Measurements from ENCODE around the gene PTPRT.
"Not testable (repeated sequence)": the region's sequence is repeated elsewhere in the genome, so short reads cannot be mapped to it uniquely, and the experiment has no call there.

The PTPRT gene

DNA sequence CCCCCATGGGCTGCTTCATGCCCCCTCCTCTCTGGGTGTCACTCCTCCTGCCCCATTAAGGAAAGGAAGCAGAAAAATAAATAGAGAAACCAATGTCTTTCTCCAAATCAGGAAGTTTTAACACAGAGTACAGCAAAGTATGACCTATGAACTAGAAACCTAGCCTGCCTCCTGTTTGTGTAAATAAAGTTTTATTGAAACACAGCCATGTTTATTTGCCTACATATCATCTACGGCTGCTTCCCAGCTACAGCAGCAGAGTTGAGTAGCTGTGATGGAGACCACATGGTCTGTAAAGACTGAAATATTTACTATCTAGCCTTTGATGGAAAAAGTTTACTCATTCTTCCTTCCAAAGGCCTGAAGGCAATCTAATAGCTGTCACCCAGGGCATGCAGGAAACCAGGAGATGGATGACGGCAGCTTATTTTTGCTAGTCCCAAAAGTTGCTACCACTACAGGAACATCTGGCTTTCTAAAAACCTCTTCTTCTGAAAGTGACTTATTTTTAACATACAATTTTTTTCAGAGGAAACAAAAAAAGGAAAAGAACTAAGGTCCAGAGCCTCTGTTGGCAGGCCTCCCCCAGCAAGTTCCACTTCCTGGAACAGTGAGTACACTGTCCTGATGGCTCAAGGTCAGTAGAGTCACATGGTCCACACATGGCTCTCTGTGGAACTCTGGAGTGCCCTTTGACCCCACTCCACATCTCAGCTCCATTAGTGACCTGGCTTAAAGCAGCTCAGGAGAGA is 287.8 kb downstream of the PTPRT start:
- H3K36me3 Mint-ChIP-seq (ENCODE audit: low read depth): no peaks in the 10 kb centered on the region
- no peak overlapping the region for H3K27ac Mint-ChIP-seq
- H3K9me3 Mint-ChIP-seq: no peaks in the 10 kb centered on the region
- H3K4me1 Mint-ChIP-seq (ENCODE audit: low read depth): no peaks in the 10 kb centered on the region
- intact Hi-C loops (cut with micrococcal nuclease): no loop called here
- no peaks in the 10 kb centered on the region for H3K27me3 Mint-ChIP-seq
- no peak overlapping the region for H3K4me3 Mint-ChIP-seq

DNA sequence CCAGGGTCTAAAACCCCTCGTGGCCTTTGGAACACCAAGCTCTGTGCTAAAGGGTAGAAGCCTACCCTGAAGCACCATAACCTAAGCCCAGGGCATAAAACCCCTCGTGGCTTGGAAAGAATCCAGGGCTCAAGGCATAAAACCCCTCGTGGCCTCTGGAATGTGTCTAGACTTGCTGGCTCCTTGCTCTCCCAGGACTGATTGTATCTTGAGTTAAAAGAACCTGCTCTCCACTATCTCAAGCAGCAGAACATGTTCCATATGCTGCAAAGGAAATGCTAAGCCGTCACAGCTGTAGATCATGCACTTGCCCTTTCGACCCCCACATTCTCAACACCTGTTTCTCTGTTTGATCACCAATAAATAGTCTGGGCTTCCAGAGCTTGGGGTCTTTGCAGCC is 288.9 kb downstream of the PTPRT start:
- H3K4me3 Mint-ChIP-seq; H3K4me1 Mint-ChIP-seq (ENCODE audit: low read depth); H3K27me3 Mint-ChIP-seq; intact Hi-C loops (cut with micrococcal nuclease); H3K27ac Mint-ChIP-seq; H3K36me3 Mint-ChIP-seq (ENCODE audit: low read depth); H3K9me3 Mint-ChIP-seq: not testable (repeated sequence)

DNA sequence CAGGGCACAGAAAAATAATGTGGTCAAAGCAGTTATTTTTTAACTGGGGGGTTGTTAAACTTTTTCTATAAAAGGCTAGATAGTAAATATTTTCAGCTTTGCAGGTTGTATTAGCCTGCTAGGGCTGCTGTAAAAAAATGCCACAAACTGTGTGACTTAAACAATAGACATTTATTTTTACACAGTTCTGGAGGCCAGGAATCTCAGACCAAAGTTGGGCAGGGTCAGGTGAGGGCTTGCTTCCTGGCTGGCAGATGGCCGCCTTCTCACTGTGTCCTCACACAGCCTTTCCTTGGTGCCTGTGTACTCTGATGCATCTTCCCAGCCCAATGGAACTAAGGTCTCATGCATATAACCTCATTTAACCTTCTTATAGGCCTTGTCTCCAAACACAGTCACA is 294.7 kb downstream of the PTPRT start:
- intact Hi-C loops (cut with micrococcal nuclease): no loop called here
- H3K27me3 Mint-ChIP-seq: no peaks in the 10 kb centered on the region
- no peak overlapping the region for H3K27ac Mint-ChIP-seq
- no peak overlapping the region for H3K4me3 Mint-ChIP-seq
- H3K36me3 Mint-ChIP-seq (ENCODE audit: low read depth): no peaks in the 10 kb centered on the region
- no peaks in the 10 kb centered on the region for H3K4me1 Mint-ChIP-seq (ENCODE audit: low read depth)
- H3K9me3 Mint-ChIP-seq: peaks cover 9% of the 10 kb centered on the region

DNA sequence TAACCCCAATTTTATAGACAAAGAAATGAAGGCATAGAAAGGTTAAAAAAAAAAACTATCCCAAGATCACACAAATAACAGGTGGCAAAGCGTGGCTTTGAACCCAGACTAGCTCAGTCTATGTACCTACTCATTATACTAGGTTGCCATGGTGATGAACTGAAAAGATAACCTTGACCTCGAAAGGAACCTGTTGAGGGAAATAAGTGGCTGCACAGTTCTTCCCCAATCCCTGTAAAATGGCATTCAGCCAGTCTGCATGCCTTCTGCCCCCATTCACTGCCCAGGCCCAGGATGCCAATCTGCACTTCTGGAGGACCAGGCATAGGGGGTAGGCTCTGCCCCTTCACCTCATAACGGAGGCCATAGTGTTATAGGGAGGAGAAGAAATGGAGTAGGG is 295.2 kb downstream of the PTPRT start:
- intact Hi-C loops (cut with micrococcal nuclease): no loop called here
- no peaks in the 10 kb centered on the region for H3K27me3 Mint-ChIP-seq

DNA sequence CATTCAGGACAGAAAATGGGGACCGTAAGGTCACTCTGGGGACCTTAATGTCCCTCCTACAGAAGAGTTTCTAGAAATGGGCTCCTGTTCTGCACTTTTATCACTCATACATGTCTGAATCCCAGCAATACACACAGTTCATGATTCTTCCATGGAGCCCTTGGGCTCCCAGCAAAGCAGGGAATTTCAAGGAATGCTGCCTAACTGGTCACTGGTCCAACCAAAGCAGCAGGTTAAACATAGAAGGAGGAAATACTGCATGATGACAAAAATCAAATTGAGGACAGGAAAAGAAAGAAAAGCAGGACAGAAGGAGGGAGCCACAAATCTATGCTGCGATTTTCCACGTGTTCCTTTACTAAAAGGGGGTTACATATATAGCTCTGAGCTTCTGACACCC is 300.2 kb downstream of the PTPRT start:
- intact Hi-C loops (cut with micrococcal nuclease): no loop called here
- no peak overlapping the region for H3K27ac Mint-ChIP-seq
- peaks cover 9% of the 10 kb centered on the region for H3K9me3 Mint-ChIP-seq
- H3K4me1 Mint-ChIP-seq (ENCODE audit: low read depth): no peaks in the 10 kb centered on the region
- no peaks in the 10 kb centered on the region for H3K27me3 Mint-ChIP-seq
- H3K4me3 Mint-ChIP-seq: no peak overlapping the region
- no peaks in the 10 kb centered on the region for H3K36me3 Mint-ChIP-seq (ENCODE audit: low read depth)

More for the DNA sequence above, 295.2 kb downstream of the PTPRT start:
- Mint-ChIP-seq H3K36me3 (ENCODE audit: low read depth) (no peaks in the 10 kb centered on the region), H3K27ac (no peak overlapping the region), H3K4me1 (ENCODE audit: low read depth) (no peaks in the 10 kb centered on the region), H3K4me3 (no peak overlapping the region), H3K9me3 (peaks cover 9% of the 10 kb centered on the region)

DNA sequence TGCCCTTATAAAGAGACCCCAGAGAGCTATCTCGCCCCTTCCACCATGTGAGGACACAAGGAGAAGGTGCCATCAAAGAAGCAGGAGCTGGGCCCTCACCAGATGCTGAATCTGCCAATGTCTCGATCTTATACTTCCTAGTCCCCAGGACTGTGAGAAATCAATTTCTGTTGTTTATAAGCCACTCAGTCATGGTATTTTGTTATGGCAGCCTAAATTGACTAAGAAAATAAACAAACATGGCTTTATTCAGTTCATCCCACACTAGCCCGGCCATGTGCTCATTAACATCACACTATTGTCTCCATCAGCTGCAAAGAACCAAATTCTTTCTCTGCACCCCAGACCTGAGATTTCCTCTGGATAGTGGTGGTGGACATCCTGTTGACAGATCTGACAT is 302.4 kb downstream of the PTPRT start:
- Mint-ChIP-seq H3K36me3 (ENCODE audit: low read depth) (no peaks in the 10 kb centered on the region), H3K4me1 (ENCODE audit: low read depth) (no peaks in the 10 kb centered on the region), H3K4me3 (no peak overlapping the region), H3K27me3 (no peaks in the 10 kb centered on the region), H3K27ac (no peak overlapping the region), H3K9me3 (peaks cover 2% of the 10 kb centered on the region)
- intact Hi-C loops (cut with micrococcal nuclease): no loop called here

DNA sequence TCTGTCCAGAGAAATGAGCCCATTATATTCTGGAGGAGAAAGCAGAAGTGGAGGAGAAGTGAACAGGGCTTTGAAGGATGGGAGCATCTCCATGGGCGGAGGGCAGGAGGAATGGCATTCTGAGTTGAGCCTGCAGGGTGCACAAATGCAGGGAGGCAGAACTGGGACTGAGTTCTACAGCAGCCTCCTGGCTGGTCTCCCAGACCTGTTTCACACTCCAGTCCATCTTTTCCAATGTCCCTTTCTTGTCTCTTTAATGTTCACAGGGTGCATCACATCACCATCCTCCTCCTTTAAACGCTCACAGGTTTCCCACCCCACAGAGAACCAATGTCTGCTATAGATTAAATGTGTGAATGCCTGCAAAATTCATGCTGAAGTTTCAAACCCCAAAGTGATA is 302.9 kb downstream of the PTPRT start:
- no peak overlapping the region for H3K4me3 Mint-ChIP-seq
- no peaks in the 10 kb centered on the region for H3K36me3 Mint-ChIP-seq (ENCODE audit: low read depth)
- no peaks in the 10 kb centered on the region for H3K9me3 Mint-ChIP-seq
- H3K4me1 Mint-ChIP-seq (ENCODE audit: low read depth): no peaks in the 10 kb centered on the region
- H3K27ac Mint-ChIP-seq: no peak overlapping the region
- no peaks in the 10 kb centered on the region for H3K27me3 Mint-ChIP-seq
- intact Hi-C loops (cut with micrococcal nuclease): no loop called here

DNA sequence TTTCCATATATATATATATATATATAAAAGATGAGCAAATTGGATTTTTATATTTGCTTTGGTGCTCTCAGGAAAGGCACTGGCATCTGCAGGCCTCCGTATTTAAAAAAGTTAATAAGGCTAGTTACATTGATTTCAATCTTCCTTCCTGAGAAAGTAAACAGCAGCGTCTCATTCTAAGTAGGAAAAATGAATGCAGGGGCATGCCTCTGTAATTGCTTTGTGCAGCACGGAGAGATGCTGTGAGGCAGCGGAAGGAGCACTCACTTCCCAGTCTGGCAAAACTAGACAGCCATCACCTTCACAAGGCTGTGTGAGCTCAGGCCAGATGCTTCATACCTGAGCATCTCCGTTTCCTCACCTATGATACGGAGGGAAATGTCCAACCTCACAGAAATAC is 303.7 kb downstream of the PTPRT start:
- Mint-ChIP-seq H3K9me3 (no peaks in the 10 kb centered on the region), H3K27me3 (no peaks in the 10 kb centered on the region), H3K4me1 (ENCODE audit: low read depth) (no peaks in the 10 kb centered on the region), H3K27ac (no peak overlapping the region), H3K36me3 (ENCODE audit: low read depth) (no peaks in the 10 kb centered on the region), H3K4me3 (no peak overlapping the region)
- intact Hi-C loops (cut with micrococcal nuclease): no loop called here

DNA sequence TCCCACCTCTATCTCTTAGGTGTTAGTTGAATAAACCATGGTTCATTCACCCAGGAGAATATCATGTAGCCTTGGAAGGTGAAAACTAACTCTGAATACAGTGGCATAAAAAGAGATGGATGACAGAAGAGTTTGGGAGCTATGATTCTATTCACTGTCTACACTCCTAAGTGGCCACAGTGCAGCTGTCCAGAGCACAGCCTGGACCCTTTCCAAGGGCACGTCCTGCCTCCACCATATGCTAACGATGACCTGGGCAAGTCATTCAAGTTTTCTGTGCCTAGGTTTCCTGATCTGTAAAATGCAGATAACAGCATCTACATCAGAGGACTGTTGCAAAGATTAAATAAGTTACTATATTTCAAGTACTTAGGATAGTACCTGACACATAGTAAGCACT is 314.1 kb downstream of the PTPRT start:
- Mint-ChIP-seq H3K27ac (no peak overlapping the region), H3K4me1 (ENCODE audit: low read depth) (no peaks in the 10 kb centered on the region), H3K9me3 (no peaks in the 10 kb centered on the region), H3K36me3 (ENCODE audit: low read depth) (no peaks in the 10 kb centered on the region), H3K27me3 (no peaks in the 10 kb centered on the region), H3K4me3 (no peak overlapping the region)
- intact Hi-C loops (cut with micrococcal nuclease): no loop called here

DNA sequence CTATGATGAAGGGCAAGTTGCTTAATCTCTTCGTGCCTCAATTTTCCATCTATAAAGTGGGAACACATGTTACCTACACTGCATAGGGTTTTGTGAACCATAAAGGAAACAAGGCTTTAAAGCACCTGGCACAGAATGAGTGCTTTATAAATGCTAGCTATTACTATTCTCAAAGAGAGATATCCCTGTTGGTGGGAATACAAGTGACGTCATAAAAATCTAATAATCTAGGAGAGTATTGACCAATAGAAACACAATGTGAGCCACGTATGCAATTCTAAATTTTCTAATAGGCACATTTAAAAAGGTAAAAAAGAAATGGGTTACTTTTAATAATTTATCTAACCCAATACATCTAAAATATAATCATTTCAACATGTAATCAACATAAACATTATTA is 316.4 kb downstream of the PTPRT start:
- Mint-ChIP-seq H3K9me3 (no peaks in the 10 kb centered on the region), H3K27me3 (no peaks in the 10 kb centered on the region), H3K27ac (no peak overlapping the region), H3K4me3 (no peak overlapping the region), H3K4me1 (ENCODE audit: low read depth) (no peaks in the 10 kb centered on the region), H3K36me3 (ENCODE audit: low read depth) (no peaks in the 10 kb centered on the region)
- intact Hi-C loops (cut with micrococcal nuclease): no loop called here

DNA sequence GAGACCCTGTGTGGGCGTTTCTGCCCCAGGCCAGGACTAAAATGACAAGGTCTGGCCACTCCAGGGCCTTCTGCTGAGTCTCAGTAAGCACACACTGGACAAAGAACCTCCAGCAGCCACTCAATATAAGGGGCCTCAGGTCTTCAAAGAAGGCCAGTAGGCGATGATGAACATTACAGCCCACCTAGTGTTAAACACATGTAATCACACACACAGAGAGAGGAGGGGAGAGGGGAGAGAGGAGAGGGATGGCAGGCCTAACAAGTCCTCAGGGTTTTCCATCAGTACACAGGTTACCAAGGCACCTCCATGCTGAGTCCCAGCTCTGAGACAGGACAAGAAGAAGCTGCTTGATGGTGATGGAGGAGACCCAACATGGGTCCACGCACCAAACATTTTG is 325.6 kb downstream of the PTPRT start:
- no peaks in the 10 kb centered on the region for H3K4me1 Mint-ChIP-seq (ENCODE audit: low read depth)
- no peak overlapping the region for H3K4me3 Mint-ChIP-seq
- intact Hi-C loops (cut with micrococcal nuclease): no loop called here
- no peaks in the 10 kb centered on the region for H3K27me3 Mint-ChIP-seq
- no peaks in the 10 kb centered on the region for H3K36me3 Mint-ChIP-seq (ENCODE audit: low read depth)
- H3K27ac Mint-ChIP-seq: no peak overlapping the region
- H3K9me3 Mint-ChIP-seq: no peaks in the 10 kb centered on the region

DNA sequence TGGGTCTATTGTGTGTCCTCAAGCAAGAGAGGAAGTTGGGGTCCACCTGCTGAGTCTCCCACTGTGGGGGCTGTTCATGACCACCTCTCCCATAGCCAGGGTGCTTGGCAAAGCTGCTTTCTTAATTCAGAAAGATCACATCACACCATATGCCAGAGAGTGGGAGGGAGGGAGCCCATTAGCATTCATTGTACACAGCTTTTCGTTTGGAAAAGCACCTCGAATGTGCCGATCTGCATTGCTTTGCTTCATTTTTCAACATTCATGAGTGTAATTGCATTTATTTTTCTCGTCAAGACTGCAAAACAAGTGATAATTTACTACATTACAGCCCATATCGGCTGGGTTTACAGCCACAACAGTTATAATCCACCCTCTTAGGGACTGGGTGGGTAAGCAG is 327.3 kb downstream of the PTPRT start:
- Mint-ChIP-seq H3K4me1 (ENCODE audit: low read depth) (no peaks in the 10 kb centered on the region), H3K27me3 (no peaks in the 10 kb centered on the region), H3K9me3 (no peaks in the 10 kb centered on the region), H3K36me3 (ENCODE audit: low read depth) (no peaks in the 10 kb centered on the region), H3K27ac (no peak overlapping the region), H3K4me3 (no peak overlapping the region)
- intact Hi-C loops (cut with micrococcal nuclease): no loop called here

DNA sequence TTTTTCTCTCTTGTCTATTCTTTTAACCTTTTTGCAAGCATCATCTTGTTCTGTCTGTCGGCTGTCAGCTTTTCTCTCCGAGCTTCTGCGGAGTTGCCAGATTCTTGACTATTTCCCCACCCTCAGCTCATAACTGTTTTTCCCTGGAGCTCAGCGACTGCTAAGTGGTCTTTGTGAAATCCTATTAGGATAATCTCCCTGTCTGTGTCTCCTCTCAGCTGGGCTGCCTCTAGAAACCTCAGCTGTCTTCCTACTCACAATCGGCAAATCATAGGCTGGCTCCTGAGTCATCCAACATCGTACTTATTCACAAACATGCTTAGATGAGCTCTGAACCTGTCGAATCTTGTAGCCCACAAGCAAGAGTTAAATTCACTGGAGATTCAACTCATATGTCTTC is 332.3 kb downstream of the PTPRT start:
- Mint-ChIP-seq H3K9me3 (no peaks in the 10 kb centered on the region), H3K36me3 (ENCODE audit: low read depth) (no peaks in the 10 kb centered on the region), H3K4me1 (ENCODE audit: low read depth) (no peaks in the 10 kb centered on the region), H3K4me3 (no peak overlapping the region), H3K27me3 (no peaks in the 10 kb centered on the region), H3K27ac (no peak overlapping the region)
- intact Hi-C loops (cut with micrococcal nuclease): no loop called here

DNA sequence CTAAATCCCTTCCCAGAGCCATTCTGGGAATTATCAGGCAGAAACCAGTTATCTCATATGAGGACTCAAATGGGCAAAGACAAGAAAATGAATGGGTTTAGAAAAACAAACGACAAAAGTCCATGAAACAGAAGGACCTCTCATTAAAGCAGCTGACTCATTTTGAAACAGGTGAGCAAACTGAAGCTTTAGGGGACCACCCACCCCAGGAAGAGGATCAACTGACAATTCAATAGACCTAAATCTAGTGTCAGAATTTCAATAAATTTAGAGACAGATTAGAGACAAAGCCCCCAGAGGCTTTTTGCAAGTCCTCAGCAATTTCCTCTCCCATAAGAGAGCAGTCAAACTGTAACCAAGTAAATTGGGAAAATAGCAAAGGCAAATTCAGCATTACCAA is 333.8 kb downstream of the PTPRT start:
- Mint-ChIP-seq H3K4me3 (no peak overlapping the region), H3K9me3 (peaks cover 5% of the 10 kb centered on the region), H3K27me3 (no peaks in the 10 kb centered on the region), H3K4me1 (ENCODE audit: low read depth) (no peaks in the 10 kb centered on the region), H3K27ac (no peak overlapping the region), H3K36me3 (ENCODE audit: low read depth) (no peaks in the 10 kb centered on the region)
- intact Hi-C loops (cut with micrococcal nuclease): no loop called here

DNA sequence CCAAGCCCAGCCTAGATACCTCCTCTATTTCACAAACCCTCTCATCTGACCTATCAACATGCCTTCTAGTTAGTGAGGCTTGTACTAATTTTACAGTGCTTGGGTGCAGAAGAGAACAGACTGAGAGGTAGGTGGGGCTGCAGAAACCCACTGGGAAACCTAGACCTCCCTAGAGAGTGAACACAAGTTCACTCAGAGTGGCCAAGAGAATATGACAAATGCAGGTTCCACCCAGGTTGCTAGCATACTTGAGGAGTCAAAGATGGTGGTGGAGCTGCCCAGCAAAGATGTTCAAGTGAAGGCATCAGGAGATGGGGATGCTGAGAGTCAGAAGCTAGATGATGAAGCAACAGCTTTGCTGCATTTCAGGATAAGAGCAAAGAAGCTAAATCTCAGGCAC is 337.0 kb downstream of the PTPRT start:
- Mint-ChIP-seq H3K9me3 (peaks cover 17% of the 10 kb centered on the region), H3K27ac (no peak overlapping the region), H3K27me3 (no peaks in the 10 kb centered on the region), H3K4me1 (ENCODE audit: low read depth) (no peaks in the 10 kb centered on the region), H3K4me3 (no peak overlapping the region), H3K36me3 (ENCODE audit: low read depth) (no peaks in the 10 kb centered on the region)
- intact Hi-C loops (cut with micrococcal nuclease): no loop called here

Measured in dendritic cell treated with granulocyte-macrophage colony-stimulating factor and Interleukin-4, amounts not matched to agents 40 ng/mL and 50 ng/mL, for 4 days (primary cell).